H9 (cell line): ENCODE measurements around the gene ACOT2. TPM values are rescaled to one million over a fixed set of nuclear protein-coding genes. Genes with fewer than 3 reads are reported as not detected.

ENCODE experiments used
- DNase-seq: peaks from one replicate; pipeline ENCODE4 v3.0.0-alpha.2; 2017
- H2AFZ ChIP-seq: one replicate; pipeline ENCODE4 v1.6.1; 2013; ENCODE audit warnings: mild to moderate bottlenecking, low read length, control low read depth, moderate library complexity
- H2AK5ac ChIP-seq: 2 replicates; pipeline ENCODE4 v1.6.1; 2013; ENCODE audit warnings: low read length, control low read depth, mixed read lengths; ENCODE audit not compliant: insufficient read length
- H2BK120ac ChIP-seq: one replicate; pipeline ENCODE4 v1.6.1; 2013; ENCODE audit warnings: low read depth, mild to moderate bottlenecking, low read length, control low read depth, inconsistent platforms; ENCODE audit not compliant: poor library complexity, severe bottlenecking
- H2BK12ac ChIP-seq: 2 replicates; pipeline ENCODE4 v1.6.1; 2013; ENCODE audit warnings: low read length, control low read depth, mixed read lengths, low read depth; ENCODE audit not compliant: insufficient read length
- H2BK15ac ChIP-seq: 2 replicates; pipeline ENCODE4 v1.6.1; 2013; ENCODE audit warnings: low read depth, low read length, control low read depth
- H2BK20ac ChIP-seq: one replicate; pipeline ENCODE4 v1.6.1; 2013; ENCODE audit warnings: low read depth, mild to moderate bottlenecking, low read length, control low read depth, inconsistent platforms; ENCODE audit not compliant: poor library complexity, severe bottlenecking
- H2BK5ac ChIP-seq: 2 replicates; pipeline ENCODE4 v1.6.1; 2013; ENCODE audit warnings: low read length, control low read depth, mixed read lengths; ENCODE audit not compliant: insufficient read length
- H3K14ac ChIP-seq: 2 replicates; pipeline ENCODE4 v1.6.1; 2013; ENCODE audit warnings: low read length, control low read depth; ENCODE audit not compliant: insufficient read depth
- H3K18ac ChIP-seq: 2 replicates; pipeline ENCODE4 v1.6.1; 2013; ENCODE audit warnings: low read depth, mild to moderate bottlenecking, mixed read lengths, low read length, control low read depth; ENCODE audit not compliant: insufficient read length
- H3K23ac ChIP-seq: 2 replicates; pipeline ENCODE4 v1.6.1; 2013; ENCODE audit warnings: low read length, control low read depth, mixed read lengths, low read depth; ENCODE audit not compliant: insufficient read length
- H3K23me2 ChIP-seq: 2 replicates; pipeline ENCODE4 v1.6.1; 2013; ENCODE audit warnings: low read depth, mild to moderate bottlenecking, mixed read lengths, low read length, control low read depth; ENCODE audit not compliant: insufficient read length, poor library complexity, severe bottlenecking
- H3K27ac ChIP-seq: 2 replicates; pipeline ENCODE4 v1.5.1; 2013; ENCODE audit warnings: low read length, control low read depth, mixed read lengths, low read depth; ENCODE audit not compliant: insufficient read length
- H3K27me3 ChIP-seq: 2 replicates; pipeline ENCODE4 v1.6.1; 2013; ENCODE audit warnings: low read length, control low read depth, inconsistent platforms; ENCODE audit not compliant: insufficient read depth
- H3K4ac ChIP-seq: 2 replicates; pipeline ENCODE4 v1.6.1; 2013; ENCODE audit warnings: low read depth, mild to moderate bottlenecking, control low read depth, inconsistent platforms, low read length, moderate library complexity
- H3K4me1 ChIP-seq: 2 replicates; pipeline ENCODE4 v1.6.1; 2013; ENCODE audit warnings: low read length, control low read depth, inconsistent platforms; ENCODE audit not compliant: insufficient read depth
- H3K4me2 ChIP-seq: 2 replicates; pipeline ENCODE4 v1.6.1; 2013; ENCODE audit warnings: low read length, control low read depth, mixed read lengths; ENCODE audit not compliant: insufficient read length, insufficient read depth
- H3K56ac ChIP-seq: 2 replicates; pipeline ENCODE4 v1.6.1; 2013; ENCODE audit warnings: low read depth, mild to moderate bottlenecking, mixed read lengths, low read length, control low read depth; ENCODE audit not compliant: insufficient read length
- H3K79me1 ChIP-seq: 2 replicates; pipeline ENCODE4 v1.6.1; 2013; ENCODE audit warnings: low read depth, mild to moderate bottlenecking, moderate library complexity, low read length, control low read depth, inconsistent platforms; ENCODE audit not compliant: insufficient read depth, poor library complexity, severe bottlenecking
- H3K79me2 ChIP-seq: 2 replicates; pipeline ENCODE4 v1.6.1; 2013; ENCODE audit warnings: low read length, control low read depth, inconsistent platforms; ENCODE audit not compliant: insufficient read depth
- H3K9ac ChIP-seq: 2 replicates; pipeline ENCODE4 v1.6.1; 2013; ENCODE audit warnings: low read length, control low read depth, mixed read lengths; ENCODE audit not compliant: insufficient read length; ENCODE audit errors: extremely low read depth
- H3K9me3 ChIP-seq: one replicate; pipeline ENCODE4 v1.6.1; 2013; ENCODE audit warnings: low read depth, low read length, inconsistent platforms; ENCODE audit not compliant: control insufficient read depth
- H3T11ph ChIP-seq: one replicate; pipeline ENCODE4 v1.6.1; 2013; ENCODE audit warnings: mild to moderate bottlenecking, low read length, control low read depth, inconsistent platforms
- H4K20me1 ChIP-seq: one replicate; pipeline ENCODE4 v1.6.1; 2013; ENCODE audit not compliant: control insufficient read depth, insufficient read length, insufficient read depth
- H4K5ac ChIP-seq: 2 replicates; pipeline ENCODE4 v1.6.1; 2013; ENCODE audit warnings: low read depth, mild to moderate bottlenecking, mixed read lengths, low read length, control low read depth; ENCODE audit not compliant: insufficient read length
- H4K8ac ChIP-seq: replicated peaks from 2 replicates; pipeline ENCODE4 v1.6.1; 2013; ENCODE audit warnings: low read length, control low read depth, mixed read lengths, low read depth; ENCODE audit not compliant: insufficient read length
- H4K91ac ChIP-seq: 2 replicates; pipeline ENCODE4 v1.6.1; 2013; ENCODE audit warnings: low read depth, mild to moderate bottlenecking, moderate library complexity, mixed read lengths, low read length, control low read depth; ENCODE audit not compliant: insufficient read length
- H3K27ac Mint-ChIP-seq, 3 experiments: 2 replicates in 2 of 3; 3 replicates in 1 of 3; pipeline ENCODE4 v1.8.0; 2020 to 2021; ENCODE audit warnings: mixed read lengths in 3 of 3, mild to moderate bottlenecking in 1 of 3, moderate library complexity in 1 of 3
- H3K27me3 Mint-ChIP-seq: 2 replicates; pipeline ENCODE4 v1.8.0; 2021; ENCODE audit warnings: low read depth, mild to moderate bottlenecking, moderate library complexity, mixed read lengths
- H3K36me3 Mint-ChIP-seq, 3 experiments: 2 replicates in 2 of 3; 3 replicates in 1 of 3; pipeline ENCODE4 v1.8.0; 2020 to 2021; ENCODE audit warnings: low read depth in 3 of 3, mixed read lengths in 3 of 3; ENCODE audit not compliant: insufficient read depth in 1 of 3
- H3K4me1 Mint-ChIP-seq, 2 experiments: 2 replicates each; pipeline ENCODE4 v1.8.0; 2020; ENCODE audit warnings: mixed read lengths in 2 of 2
- H3K4me3 Mint-ChIP-seq, 2 experiments: 2 replicates in 1 of 2; 3 replicates in 1 of 2; pipeline ENCODE4 v1.8.0; 2020 to 2021; ENCODE audit warnings: mild to moderate bottlenecking in 2 of 2, mixed read lengths in 2 of 2, moderate library complexity in 1 of 2
- H3K9me3 Mint-ChIP-seq, 2 experiments: 2 replicates in 1 of 2; 3 replicates in 1 of 2; pipeline ENCODE4 v1.8.0; 2020; ENCODE audit warnings: mild to moderate bottlenecking in 2 of 2, mixed read lengths in 2 of 2, moderate library complexity in 1 of 2
- WGBS: extraction: QIAGEN DNeasy Blood & Tissue Kit; methylation state at CpG from one replicate; pipeline ENCODE4 v1.1.7; 2013; ENCODE audit warnings: missing lambda C conversion rate, low lambda C conversion rate, mixed read lengths; ENCODE audit not compliant: insufficient read length; ENCODE audit errors: extremely low coverage; 5-methylcytosine and 5-hydroxymethylcytosine counted together
- total RNA-seq: library from RNA; stranded (reverse); gene quantifications from 2 replicates; pipeline ENCODE4 v1.2.1, GENCODE V29; 2021
- TF ChIP-seq, protein P1 (sequence below): fragments of 200-600 bp; sonication (generic); conservative IDR thresholded peaks from 3 replicates; pipeline ENCODE4 v1.8.0; 2021; ENCODE audit warnings: antibody characterized with exemption, mild to moderate bottlenecking

Gene ACOT2
- total RNA-seq, 1 experiment from 2014 or later = 10.2 TPM

DNA sequence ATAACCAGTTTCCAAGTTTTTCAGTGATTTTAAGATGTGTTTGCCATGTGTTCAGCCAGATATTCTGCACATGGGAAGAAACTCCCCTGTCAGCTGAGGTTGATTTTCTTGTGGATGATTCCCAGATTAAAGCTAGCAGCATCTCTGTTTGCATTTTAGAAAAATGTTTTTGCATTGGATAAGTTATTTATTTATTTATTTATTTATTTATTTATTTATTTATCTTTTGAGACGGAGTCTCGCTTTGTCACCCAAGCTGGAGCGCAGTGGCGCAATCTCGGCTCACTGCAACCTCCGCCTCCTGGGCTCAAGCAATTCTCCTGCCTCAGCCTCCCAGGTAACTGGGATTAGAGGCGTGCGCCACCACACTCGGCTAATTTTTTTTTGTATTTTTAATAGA is 25.5 kb downstream of the ACOT2 start:
- Histone ChIP-seq H3K79me1 (no peaks in the 10 kb centered on the region), H3K18ac (no peak overlapping the region), H4K8ac (no peak overlapping the region), H4K5ac (no peak overlapping the region), H3K56ac (no peak overlapping the region), H4K91ac (no peak overlapping the region), H2BK12ac (no peak overlapping the region), H3K23me2 (no peaks in the 10 kb centered on the region), H2BK120ac (no peak overlapping the region), H3K9ac (no peak overlapping the region), H3K27ac (no peak overlapping the region), H3T11ph (no peak overlapping the region), H3K79me2 (no peaks in the 10 kb centered on the region), H3K23ac (no peak overlapping the region), H2BK15ac (no peak overlapping the region), H2BK20ac (no peak overlapping the region), H3K14ac (no peak overlapping the region), H3K4me2 (no peak overlapping the region), H3K27me3 (no peaks in the 10 kb centered on the region), H3K9me3 (no peaks in the 10 kb centered on the region), H4K20me1 (no peaks in the 10 kb centered on the region), H2AFZ (no peak overlapping the region), H3K4me1 (no peaks in the 10 kb centered on the region), H2AK5ac (no peak overlapping the region), H3K4ac (no peak overlapping the region), H2BK5ac (no peak overlapping the region)
- H3K4me1 Mint-ChIP-seq = peaks cover 0 to 3% of the 10 kb centered on the region in 2 experiments; a peak in 1 of 4 replicates
- TF ChIP-seq, protein P1, sequence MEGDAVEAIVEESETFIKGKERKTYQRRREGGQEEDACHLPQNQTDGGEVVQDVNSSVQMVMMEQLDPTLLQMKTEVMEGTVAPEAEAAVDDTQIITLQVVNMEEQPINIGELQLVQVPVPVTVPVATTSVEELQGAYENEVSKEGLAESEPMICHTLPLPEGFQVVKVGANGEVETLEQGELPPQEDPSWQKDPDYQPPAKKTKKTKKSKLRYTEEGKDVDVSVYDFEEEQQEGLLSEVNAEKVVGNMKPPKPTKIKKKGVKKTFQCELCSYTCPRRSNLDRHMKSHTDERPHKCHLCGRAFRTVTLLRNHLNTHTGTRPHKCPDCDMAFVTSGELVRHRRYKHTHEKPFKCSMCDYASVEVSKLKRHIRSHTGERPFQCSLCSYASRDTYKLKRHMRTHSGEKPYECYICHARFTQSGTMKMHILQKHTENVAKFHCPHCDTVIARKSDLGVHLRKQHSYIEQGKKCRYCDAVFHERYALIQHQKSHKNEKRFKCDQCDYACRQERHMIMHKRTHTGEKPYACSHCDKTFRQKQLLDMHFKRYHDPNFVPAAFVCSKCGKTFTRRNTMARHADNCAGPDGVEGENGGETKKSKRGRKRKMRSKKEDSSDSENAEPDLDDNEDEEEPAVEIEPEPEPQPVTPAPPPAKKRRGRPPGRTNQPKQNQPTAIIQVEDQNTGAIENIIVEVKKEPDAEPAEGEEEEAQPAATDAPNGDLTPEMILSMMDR = no peak
- peaks cover 3 to 11% of the 10 kb centered on the region in 2 experiments; a peak in 4 of 5 replicates for H3K9me3 Mint-ChIP-seq
- H3K27me3 Mint-ChIP-seq = peaks cover 27% of the 10 kb centered on the region
- peaks cover 0 to 6% (median 5%) of the 10 kb centered on the region in 3 experiments; a peak in 4 of 7 replicates for H3K36me3 Mint-ChIP-seq
- DNase-seq = no peak
- H3K27ac Mint-ChIP-seq = no peak overlapping the region
- H3K4me3 Mint-ChIP-seq = no peak overlapping the region
- WGBS = no CpG with 5 or more reads among the region's 9 CpGs
